Measurements from ENCODE around the gene FARP1. TPM values are rescaled to one million over a fixed set of nuclear protein-coding genes. Genes with fewer than 3 reads are reported as not detected.
A peak's percentile ranks its signal among the peaks of the same experiment; 100 is the strongest.

Gene FARP1
- total and polyA plus RNA-seq, 2 of the 13 experiments (the other 11 are each of a cell fraction or from before 2014, with no cell fraction given), result 70.6 to 126 TPM

GRCh38 chr13:98273824-98274742, 131.2 kb downstream of the FARP1 start (continued):
- TF ChIP-seq HNF1B (CRISPR knock-in tag; IDR thresholded peaks at IDR 0.05) (0 out of 2 replicates have a peak, but pooled peaks have one; percentile 70), NFKB2 (CRISPR knock-in tag; IDR thresholded peaks at IDR 0.05; ENCODE audit: borderline replicate concordance) (no peak), ZNF574 (CRISPR knock-in tag; IDR thresholded peaks at IDR 0.05) (no peak), ZSCAN29 (CRISPR knock-in tag; conservative IDR thresholded peaks at IDR 0.05) (0 out of 2 replicates have a peak, but pooled peaks have one; percentile 11), ZMYM2 (CRISPR knock-in tag; IDR thresholded peaks at IDR 0.05) (0 out of 2 replicates have a peak, but pooled peaks have one; percentile 11), HMGA1 (CRISPR knock-in tag; conservative IDR thresholded peaks at IDR 0.05) (no peak)

Measured in HepG2 (cell line).